IMR-90 (cell line): ENCODE data around the gene DRD2. TPM values are rescaled to one million over a fixed set of nuclear protein-coding genes. Genes with fewer than 3 reads are reported as not detected.

Source experiments
- ATAC-seq: fragments of 200-7000 bp; cut with Tn5 transposase; 2 replicates; pipeline ENCODE4 v1.9.1; 2020; ENCODE audit warnings: low read depth, mild to moderate bottlenecking, moderate library complexity
- BruUV-seq: library from RNA; stranded (reverse); fragments of 400-500 nt; replicated peaks from 2 replicates; lab custom pipeline; 2021; lab: Mats Ljungman, UMichigan
- CTCF ChIA-PET: fragments of 300-600 bp; formaldehyde crosslinking; extraction: SDS; loops from one replicate; lab custom pipeline; 2021; ENCODE audit warnings: antibody characterized with exemption; lab: Yijun Ruan, JAX
- POLR2A ChIA-PET: fragments of 300-600 bp; sonication (Branson Sonifier 250); formaldehyde crosslinking; loops from one replicate; lab custom pipeline; 2022; ENCODE audit warnings: antibody characterized with exemption; ENCODE audit not compliant: unreplicated experiment; lab: Charles Lee
- DNase-seq: peaks from one replicate; pipeline ENCODE4 v3.0.0; 2013
- H2AFZ ChIP-seq: replicated peaks from 2 replicates; pipeline ENCODE3; 2013; ENCODE audit warnings: low read length, mild to moderate bottlenecking; ENCODE audit not compliant: poor library complexity
- H2AK5ac ChIP-seq: 2 replicates; pipeline ENCODE4 v1.6.1; 2013; ENCODE audit warnings: low read depth, low read length, inconsistent platforms
- H2AK9ac ChIP-seq: replicated peaks from 2 replicates; pipeline ENCODE3; 2013; ENCODE audit warnings: mild to moderate bottlenecking, low read depth, low read length, moderate library complexity; ENCODE audit not compliant: poor library complexity
- H2BK120ac ChIP-seq: 2 replicates; pipeline ENCODE4 v1.6.1; 2013; ENCODE audit warnings: low read depth, low read length, inconsistent platforms
- H2BK15ac ChIP-seq: 3 replicates; pipeline ENCODE4 v1.6.1; 2013; ENCODE audit warnings: low read depth, low read length, inconsistent platforms
- H2BK20ac ChIP-seq: 2 replicates; pipeline ENCODE4 v1.6.1; 2013; ENCODE audit warnings: low read depth, mild to moderate bottlenecking, inconsistent platforms, low read length, moderate library complexity
- H2BK5ac ChIP-seq: 2 replicates; pipeline ENCODE4 v1.6.1; 2013; ENCODE audit warnings: mild to moderate bottlenecking, low read depth, low read length, inconsistent platforms; ENCODE audit not compliant: poor library complexity, severe bottlenecking
- H3K14ac ChIP-seq: replicated peaks from 2 replicates; pipeline ENCODE4 v1.6.1; 2013; ENCODE audit warnings: low read depth, low read length, inconsistent platforms
- H3K18ac ChIP-seq: 2 replicates; pipeline ENCODE4 v1.6.1; 2013; ENCODE audit warnings: low read depth, low read length, control low read depth
- H3K23ac ChIP-seq: 2 replicates; pipeline ENCODE4 v1.6.1; 2013; ENCODE audit warnings: low read depth, low read length, inconsistent platforms
- H3K27ac ChIP-seq: 2 replicates; pipeline ENCODE4 v1.5.1; 2013; ENCODE audit warnings: mild to moderate bottlenecking, control low read depth, low read length; ENCODE audit not compliant: insufficient read depth
- H3K27me3 ChIP-seq: 2 replicates; pipeline ENCODE4 v1.6.1; 2013; ENCODE audit warnings: low read length; ENCODE audit not compliant: control insufficient read depth, insufficient read depth
- H3K36me3 ChIP-seq: 2 replicates; pipeline ENCODE4 v1.6.1; 2013; ENCODE audit warnings: low read length, mixed read lengths; ENCODE audit not compliant: control insufficient read depth, insufficient read depth
- H3K4ac ChIP-seq: 2 replicates; pipeline ENCODE4 v1.6.1; 2013; ENCODE audit warnings: low read depth, low read length, inconsistent platforms
- H3K4me1 ChIP-seq: 2 replicates; pipeline ENCODE4 v1.6.1; 2013; ENCODE audit warnings: low read length, mixed read lengths; ENCODE audit not compliant: control insufficient read depth, insufficient read depth
- H3K4me2 ChIP-seq: 2 replicates; pipeline ENCODE4 v1.6.1; 2013; ENCODE audit warnings: low read depth, mild to moderate bottlenecking, control low read depth, low read length, moderate library complexity
- H3K4me3 ChIP-seq: 2 replicates; pipeline ENCODE4 v1.5.1; 2013; ENCODE audit warnings: low read depth, mild to moderate bottlenecking, control low read depth, low read length, moderate library complexity; ENCODE audit not compliant: insufficient read depth
- H3K56ac ChIP-seq: 2 replicates; pipeline ENCODE4 v1.6.1; 2013; ENCODE audit warnings: low read length, inconsistent platforms; ENCODE audit not compliant: insufficient read depth; ENCODE audit errors: extremely low read depth
- H3K79me1 ChIP-seq, 2 experiments: 2 replicates each; pipeline ENCODE4 v1.6.1; 2013; ENCODE audit warnings: low read length in 2 of 2, inconsistent platforms in 1 of 2, low read depth in 1 of 2
- H3K9ac ChIP-seq: 2 replicates; pipeline ENCODE4 v1.6.1; 2013; ENCODE audit warnings: low read depth, low read length, control low read depth
- H3K9me1 ChIP-seq: 2 replicates; pipeline ENCODE4 v1.6.1; 2013; ENCODE audit warnings: low read length, inconsistent platforms; ENCODE audit not compliant: insufficient read depth
- H3K9me3 ChIP-seq: 2 replicates; pipeline ENCODE4 v1.6.1; 2013; ENCODE audit warnings: low read length; ENCODE audit not compliant: control insufficient read depth, insufficient read depth
- H4K20me1 ChIP-seq: 2 replicates; pipeline ENCODE4 v1.6.1; 2013; ENCODE audit warnings: low read length, inconsistent platforms; ENCODE audit not compliant: insufficient read depth
- H4K5ac ChIP-seq: 2 replicates; pipeline ENCODE4 v1.6.1; 2013; ENCODE audit warnings: mild to moderate bottlenecking, low read depth, low read length, control low read depth
- H4K8ac ChIP-seq, 2 experiments: 2 replicates each; pipeline ENCODE4 v1.6.1; 2013; ENCODE audit warnings: low read depth in 2 of 2, low read length in 2 of 2, control low read depth in 1 of 2, inconsistent platforms in 1 of 2
- H4K91ac ChIP-seq: 2 replicates; pipeline ENCODE4 v1.6.1; 2013; ENCODE audit warnings: low read depth, low read length, inconsistent platforms; ENCODE audit not compliant: insufficient read depth
- CEBPB ChIP-seq: IDR thresholded peaks from 2 replicates; pipeline ENCODE4 v1.6.1; 2012; ENCODE audit warnings: low read depth, low read length, improper control_type of control experiment
- CHD1 ChIP-seq: IDR thresholded peaks from 2 replicates; pipeline ENCODE4 v1.6.1; 2012; ENCODE audit warnings: low read depth, low read length, improper control_type of control experiment
- MAZ ChIP-seq: IDR thresholded peaks from 2 replicates; pipeline ENCODE4 v1.6.1; 2012; ENCODE audit warnings: low read depth, mild to moderate bottlenecking, low read length, improper control_type of control experiment, moderate library complexity, borderline replicate concordance
- MXI1 ChIP-seq: IDR thresholded peaks from 2 replicates; pipeline ENCODE4 v1.6.1; 2012; ENCODE audit warnings: low read depth, mild to moderate bottlenecking, low read length, moderate library complexity, borderline replicate concordance
- NFE2L2 ChIP-seq: fragments of 150-350 bp; IDR thresholded peaks from 2 replicates; pipeline ENCODE4 v1.6.1; 2016; ENCODE audit warnings: low read depth, mild to moderate bottlenecking, low read length
- POLR2A ChIP-seq: IDR thresholded peaks from 2 replicates; pipeline ENCODE4 v1.6.1; 2012; ENCODE audit warnings: mild to moderate bottlenecking, low read depth, low read length
- RCOR1 ChIP-seq: IDR thresholded peaks from 2 replicates; pipeline ENCODE4 v1.6.1; 2012; ENCODE audit warnings: mild to moderate bottlenecking, low read length, improper control_type of control experiment; ENCODE audit not compliant: insufficient replicate concordance
- WGBS, 2 experiments: methylation state at CpG; one replicate each; pipeline versions ENCODE4 v1.1.5 to v1.1.7; 2013; ENCODE audit warnings: missing lambda C conversion rate in 2 of 2; ENCODE audit not compliant: insufficient read length in 1 of 2; ENCODE audit errors: extremely low coverage in 2 of 2; 5-methylcytosine and 5-hydroxymethylcytosine counted together
- dilution Hi-C: fragments of 300-500 bp; cut with HindIII; formaldehyde crosslinking; loops from one replicate; pipeline ENCODE4 v1.14.3; 2018; ENCODE audit warnings: low sequenced_read_pairs; ENCODE audit not compliant: unreplicated experiment
- in situ Hi-C: fragments of 300-500 bp; cut with MboI; formaldehyde crosslinking; loops from 3 replicates; pipeline ENCODE4 v1.14.3; 2019; ENCODE audit warnings: low sequenced_read_pairs, inconsistent platforms, mixed read lengths
- intact Hi-C: fragments of 100-400 bp; cut with micrococcal nuclease; formaldehyde crosslinking; loops from 2 replicates; pipeline ENCODE4 v1.10.0; 2022
- polyA plus RNA-seq, 3 experiments: library from polyadenylated mRNA; depleted of rRNA; stranded (reverse); fragments of >200 nt; gene quantifications; 2 replicates each; pipeline ENCODE4 v1.2.3, GENCODE V29; 2012; ENCODE audit warnings: low replicate concordance in 1 of 3
- total RNA-seq: library from RNA; depleted of rRNA; stranded (reverse); fragments of >200 nt; gene quantifications from 2 replicates; pipeline ENCODE4 v1.2.3, GENCODE V29; 2012
- TF ChIP-seq, protein P1 (sequence below): conservative IDR thresholded peaks from 2 replicates; pipeline ENCODE4 v1.5.1; 2012; ENCODE audit warnings: mild to moderate bottlenecking, low read depth, low read length, improper control_type of control experiment

Gene DRD2
- total and polyA plus RNA-seq, 2 of the 4 experiments (the other 2 are of a cell fraction), result not detected

GRCh38 chr11:113465786-113466185 is 9.4 kb downstream of the DRD2 start:
- no peaks in the 10 kb centered on the region for H3K9me3 ChIP-seq
- H2BK120ac ChIP-seq, result no peak overlapping the region
- no peaks in the 10 kb centered on the region for H4K20me1 ChIP-seq
- no peak overlapping the region for H4K91ac ChIP-seq
- H3K4me2 ChIP-seq, result no peak overlapping the region
- no peaks in the 10 kb centered on the region; the same call in 1 of the 2 replicates for H3K27me3 ChIP-seq
- no peak overlapping the region for H2BK5ac ChIP-seq
- H4K5ac ChIP-seq, result no peak overlapping the region
- H3K9ac ChIP-seq, result no peak overlapping the region
- no peak overlapping the region for H2BK15ac ChIP-seq
- H3K79me1 ChIP-seq, result no peaks in the 10 kb centered on the region
- ATAC-seq (no peak), DNase-seq (no peak)
- H2AK9ac ChIP-seq, result no peak overlapping the region
- H3K36me3 ChIP-seq, result no peaks in the 10 kb centered on the region
- no TSS peak for BruUV-seq
- H3K14ac ChIP-seq, result no peak overlapping the region
- dilution Hi-C loops, result no loop called here
- ChIA-PET POLR2A (no interaction called here), CTCF (no interaction called here)
- TF ChIP-seq MAZ, result no peak
- TF ChIP-seq CHD1, result no peak
- TF ChIP-seq NFE2L2, result no peak
- no peak for TF ChIP-seq MXI1
- no peak for TF ChIP-seq POLR2A
- TF ChIP-seq, protein P1, sequence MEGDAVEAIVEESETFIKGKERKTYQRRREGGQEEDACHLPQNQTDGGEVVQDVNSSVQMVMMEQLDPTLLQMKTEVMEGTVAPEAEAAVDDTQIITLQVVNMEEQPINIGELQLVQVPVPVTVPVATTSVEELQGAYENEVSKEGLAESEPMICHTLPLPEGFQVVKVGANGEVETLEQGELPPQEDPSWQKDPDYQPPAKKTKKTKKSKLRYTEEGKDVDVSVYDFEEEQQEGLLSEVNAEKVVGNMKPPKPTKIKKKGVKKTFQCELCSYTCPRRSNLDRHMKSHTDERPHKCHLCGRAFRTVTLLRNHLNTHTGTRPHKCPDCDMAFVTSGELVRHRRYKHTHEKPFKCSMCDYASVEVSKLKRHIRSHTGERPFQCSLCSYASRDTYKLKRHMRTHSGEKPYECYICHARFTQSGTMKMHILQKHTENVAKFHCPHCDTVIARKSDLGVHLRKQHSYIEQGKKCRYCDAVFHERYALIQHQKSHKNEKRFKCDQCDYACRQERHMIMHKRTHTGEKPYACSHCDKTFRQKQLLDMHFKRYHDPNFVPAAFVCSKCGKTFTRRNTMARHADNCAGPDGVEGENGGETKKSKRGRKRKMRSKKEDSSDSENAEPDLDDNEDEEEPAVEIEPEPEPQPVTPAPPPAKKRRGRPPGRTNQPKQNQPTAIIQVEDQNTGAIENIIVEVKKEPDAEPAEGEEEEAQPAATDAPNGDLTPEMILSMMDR, result no peak
- no peak for TF ChIP-seq RCOR1
- no peak for TF ChIP-seq CEBPB
- in situ Hi-C loops, result no loop called here
- no peak overlapping the region for H3K4ac ChIP-seq
- no peak overlapping the region for H2AK5ac ChIP-seq
- no peak overlapping the region for H3K18ac ChIP-seq
- intact Hi-C loops, result no loop called here
- no peak overlapping the region for H2AFZ ChIP-seq
- no peaks in the 10 kb centered on the region for H3K9me1 ChIP-seq
- H3K4me1 ChIP-seq, result no peaks in the 10 kb centered on the region
- no peak overlapping the region for H4K8ac ChIP-seq
- H3K4me3 ChIP-seq, result no peak overlapping the region
- H3K27ac ChIP-seq, result no peak overlapping the region
- WGBS, 2 experiments, result no CpG with 5 or more reads among the region's 3 CpGs
- H3K56ac ChIP-seq, result no peak overlapping the region
- H3K23ac ChIP-seq, result no peak overlapping the region
- H2BK20ac ChIP-seq, result no peak overlapping the region
